HEK293 (cell line): ENCODE data around the gene PRKD1.

Experiments
- SETDB1 ChIP-seq: IDR thresholded peaks from one replicate; pipeline ENCODE4 v1.6.1; 2017; ENCODE audit warnings: mild to moderate bottlenecking, low read length, moderate library complexity, mixed read lengths; ENCODE audit not compliant: insufficient read length
- ZNF16 ChIP-seq: fragments of 450-650 bp; formaldehyde crosslinking; IDR thresholded peaks from 2 replicates; pipeline ENCODE4 v1.5.1; 2016; ENCODE audit warnings: low read depth, missing biosample characterization, missing genetic modification characterization
- ZNF274 ChIP-seq, 2 experiments: fragments of 200-500 bp in 1 of 2; fragments of 450-650 bp in 1 of 2; sonication (Bioruptor generic) in 1 of 2; formaldehyde crosslinking in 1 of 2; IDR thresholded peaks; 2 replicates each; pipeline versions ENCODE4 v1.5.1 to v1.6.1; 2014 to 2016; ENCODE audit warnings: borderline replicate concordance in 1 of 2, inconsistent platforms in 1 of 2, low read length in 1 of 2, missing biosample characterization in 1 of 2, missing genetic modification characterization in 1 of 2
- ZNF350 ChIP-seq: fragments of 450-650 bp; formaldehyde crosslinking; IDR thresholded peaks from 2 replicates; pipeline ENCODE4 v1.5.0; 2017; ENCODE audit warnings: missing biosample characterization, mild to moderate bottlenecking, missing genetic modification characterization
- ZNF768 ChIP-seq: fragments of 450-650 bp; formaldehyde crosslinking; IDR thresholded peaks from 2 replicates; pipeline ENCODE4 v1.5.1; 2018; ENCODE audit warnings: missing biosample characterization, mild to moderate bottlenecking, missing genetic modification characterization
- ZSCAN30 ChIP-seq: fragments of 450-650 bp; IDR thresholded peaks from 2 replicates; pipeline ENCODE4 v1.5.1; 2018; ENCODE audit warnings: missing biosample characterization, mild to moderate bottlenecking, missing genetic modification characterization, moderate library complexity
- TF ChIP-seq, protein P1 (sequence below): fragments of 450-650 bp; formaldehyde crosslinking; IDR thresholded peaks from 2 replicates; pipeline ENCODE4 v1.5.1; 2016; ENCODE audit warnings: missing biosample characterization, missing genetic modification characterization
- TF ChIP-seq, protein P2 (sequence below): IDR thresholded peaks from 2 replicates; pipeline ENCODE4 v1.6.1; 2011; ENCODE audit warnings: mild to moderate bottlenecking, low read depth, low read length, borderline replicate concordance

DNA sequence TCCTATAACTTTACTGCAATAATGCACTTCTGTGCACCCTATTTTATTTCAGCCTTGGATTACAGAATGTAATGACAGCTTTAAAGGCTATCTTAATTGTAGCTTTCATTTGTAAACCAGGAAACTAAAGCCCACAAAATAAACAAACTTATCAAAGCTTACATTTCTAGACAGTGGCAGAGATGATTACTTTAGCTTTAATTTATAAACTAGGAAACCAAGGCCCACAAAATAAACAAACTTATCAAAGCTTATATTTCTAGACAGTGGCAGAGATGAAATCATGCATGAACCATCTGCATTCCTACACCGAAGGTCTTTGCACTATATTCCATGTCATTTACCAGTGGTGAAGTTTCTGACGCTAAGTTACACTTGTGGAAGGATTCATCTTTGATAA is 74.4 kb downstream of the PRKD1 start:
- TF ChIP-seq ZNF274 (IDR thresholded peaks at IDR 0.05; ENCODE audit: low read length) = no peak
- no peak for TF ChIP-seq ZNF274 (tag by site-specific recombination; IDR thresholded peaks at IDR 0.05; ENCODE audit: borderline replicate concordance)
- no peak for TF ChIP-seq ZNF768 (tag by site-specific recombination)
- no peak for TF ChIP-seq ZSCAN30
- TF ChIP-seq, protein P1, sequence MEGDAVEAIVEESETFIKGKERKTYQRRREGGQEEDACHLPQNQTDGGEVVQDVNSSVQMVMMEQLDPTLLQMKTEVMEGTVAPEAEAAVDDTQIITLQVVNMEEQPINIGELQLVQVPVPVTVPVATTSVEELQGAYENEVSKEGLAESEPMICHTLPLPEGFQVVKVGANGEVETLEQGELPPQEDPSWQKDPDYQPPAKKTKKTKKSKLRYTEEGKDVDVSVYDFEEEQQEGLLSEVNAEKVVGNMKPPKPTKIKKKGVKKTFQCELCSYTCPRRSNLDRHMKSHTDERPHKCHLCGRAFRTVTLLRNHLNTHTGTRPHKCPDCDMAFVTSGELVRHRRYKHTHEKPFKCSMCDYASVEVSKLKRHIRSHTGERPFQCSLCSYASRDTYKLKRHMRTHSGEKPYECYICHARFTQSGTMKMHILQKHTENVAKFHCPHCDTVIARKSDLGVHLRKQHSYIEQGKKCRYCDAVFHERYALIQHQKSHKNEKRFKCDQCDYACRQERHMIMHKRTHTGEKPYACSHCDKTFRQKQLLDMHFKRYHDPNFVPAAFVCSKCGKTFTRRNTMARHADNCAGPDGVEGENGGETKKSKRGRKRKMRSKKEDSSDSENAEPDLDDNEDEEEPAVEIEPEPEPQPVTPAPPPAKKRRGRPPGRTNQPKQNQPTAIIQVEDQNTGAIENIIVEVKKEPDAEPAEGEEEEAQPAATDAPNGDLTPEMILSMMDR (tag by site-specific recombination) = no peak
- no peak for TF ChIP-seq ZNF16 (tag by site-specific recombination)
- TF ChIP-seq, protein P2, sequence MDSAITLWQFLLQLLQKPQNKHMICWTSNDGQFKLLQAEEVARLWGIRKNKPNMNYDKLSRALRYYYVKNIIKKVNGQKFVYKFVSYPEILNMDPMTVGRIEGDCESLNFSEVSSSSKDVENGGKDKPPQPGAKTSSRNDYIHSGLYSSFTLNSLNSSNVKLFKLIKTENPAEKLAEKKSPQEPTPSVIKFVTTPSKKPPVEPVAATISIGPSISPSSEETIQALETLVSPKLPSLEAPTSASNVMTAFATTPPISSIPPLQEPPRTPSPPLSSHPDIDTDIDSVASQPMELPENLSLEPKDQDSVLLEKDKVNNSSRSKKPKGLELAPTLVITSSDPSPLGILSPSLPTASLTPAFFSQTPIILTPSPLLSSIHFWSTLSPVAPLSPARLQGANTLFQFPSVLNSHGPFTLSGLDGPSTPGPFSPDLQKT = no peak
- no peak for TF ChIP-seq SETDB1
- TF ChIP-seq ZNF350 (tag by site-specific recombination) = no peak
